A549 (cell line): ENCODE results near the gene ADAMTS2. TPM values are rescaled to one million over a fixed set of nuclear protein-coding genes. Genes with fewer than 3 reads are reported as not detected.

ENCODE experiments used
- ATAC-seq, 2 experiments: fragments of 200-7000 bp in 1 of 2; fragments of >200 bp in 1 of 2; cut with Nextera tagmentation in 1 of 2; cut with Tn5 transposase in 1 of 2; 3 replicates each; pipeline versions ENCODE4 v1.8.0 to v1.9.1; 2018 to 2020; ENCODE audit warnings: mild to moderate bottlenecking in 1 of 2, moderate library complexity in 1 of 2
- CTCF ChIA-PET: fragments of 300-600 bp; sonication (Branson Sonifier 250); formaldehyde crosslinking; extraction: SDS; loops from one replicate; lab custom pipeline; 2021; ENCODE audit warnings: antibody characterized with exemption, inconsistent platforms; lab: Yijun Ruan, JAX
- POLR2A ChIA-PET: fragments of 350-600 bp; formaldehyde crosslinking; extraction: SDS; loops from one replicate; lab custom pipeline; 2021; ENCODE audit warnings: antibody characterized with exemption, inconsistent platforms; lab: Yijun Ruan, JAX
- DNase-seq, 2 experiments: peaks; one replicate each; pipeline versions ENCODE4 v3.0.0 to v3.0.0-alpha.2; 2011 to 2016; ENCODE audit warnings: low read depth in 1 of 2, low spot score in 1 of 2
- FAIRE-seq: peaks from 2 replicates; lab custom pipeline; 2011; peaks lifted over from hg19 to GRCh38; lab: Jason Lieb, UNC
- H3K27ac ChIP-seq, 2 experiments: fragments of >200 bp; sonication (Bioruptor Twin); formaldehyde crosslinking; 3 replicates each; pipeline ENCODE4 v1.5.1; 2016 to 2017
- H3K4me1 ChIP-seq: fragments of >200 bp; sonication (Bioruptor Twin); formaldehyde crosslinking; 3 replicates; pipeline ENCODE4 v1.6.1; 2016
- H3K4me2 ChIP-seq: fragments of >200 bp; sonication (Bioruptor Twin); formaldehyde crosslinking; 3 replicates; pipeline ENCODE4 v1.6.1; 2016
- H3K4me3 ChIP-seq: fragments of >200 bp; sonication (Bioruptor Twin); formaldehyde crosslinking; 3 replicates; pipeline ENCODE4 v1.5.1; 2016
- H3K9me3 ChIP-seq: fragments of >200 bp; sonication (Bioruptor Twin); formaldehyde crosslinking; 3 replicates; pipeline ENCODE4 v1.6.1; 2016
- ATOH8 ChIP-seq: fragments of 250-450 bp; sonication (Bioruptor Pico); IDR thresholded peaks from 2 replicates; pipeline ENCODE4 v1.5.0; 2020; ENCODE audit warnings: low read depth, mild to moderate bottlenecking, moderate library complexity
- BHLHE40 ChIP-seq: IDR thresholded peaks from 2 replicates; pipeline ENCODE4 v1.6.1; 2012; ENCODE audit warnings: low read depth, low read length, inconsistent platforms
- CBX8 ChIP-seq: fragments of 200-600 bp; sonication (generic); IDR thresholded peaks from 2 replicates; pipeline ENCODE4 v1.6.1; 2016
- CHD4 ChIP-seq: fragments of 200-600 bp; sonication (generic); IDR thresholded peaks from 2 replicates; pipeline ENCODE4 v1.6.1; 2016; ENCODE audit warnings: antibody characterized with exemption, mild to moderate bottlenecking, borderline replicate concordance
- E2F6 ChIP-seq: IDR thresholded peaks from 2 replicates; pipeline ENCODE4 v1.6.1; 2012; ENCODE audit warnings: low read depth, borderline replicate concordance
- EHF ChIP-seq: fragments of 250-450 bp; sonication (Bioruptor Pico); IDR thresholded peaks from 2 replicates; pipeline ENCODE4 v1.5.0; 2020; ENCODE audit warnings: mild to moderate bottlenecking
- ELK1 ChIP-seq: fragments of 150-350 bp; IDR thresholded peaks from 2 replicates; pipeline ENCODE4 v1.6.1; 2014; ENCODE audit warnings: low read depth, mild to moderate bottlenecking, low read length
- FOSL2 ChIP-seq, 2 experiments: fragments of 450-650 bp in 1 of 2; fragments of >200 bp in 1 of 2; sonication (Bioruptor Twin) in 1 of 2; formaldehyde crosslinking; IDR thresholded peaks; 2 replicates each; pipeline versions ENCODE4 v1.5.0 to v1.6.1; 2016 to 2020; ENCODE audit warnings: mild to moderate bottlenecking in 1 of 2, moderate library complexity in 1 of 2
- FOXS1 ChIP-seq: fragments of 250-450 bp; sonication (Bioruptor Pico); IDR thresholded peaks from 2 replicates; pipeline ENCODE4 v1.5.0; 2020; ENCODE audit warnings: mild to moderate bottlenecking, moderate library complexity
- GATA3 ChIP-seq: IDR thresholded peaks from 2 replicates; pipeline ENCODE4 v1.6.1; 2012; ENCODE audit warnings: borderline replicate concordance
- HMGXB4 ChIP-seq: fragments of 250-450 bp; sonication (Bioruptor Pico); IDR thresholded peaks from 2 replicates; pipeline ENCODE4 v1.5.0; 2021; ENCODE audit warnings: mild to moderate bottlenecking, moderate library complexity, borderline replicate concordance
- HOXB5 ChIP-seq: fragments of 250-450 bp; sonication (Bioruptor Pico); IDR thresholded peaks from 2 replicates; pipeline ENCODE4 v1.5.0; 2020; ENCODE audit warnings: mild to moderate bottlenecking, moderate library complexity
- JUN ChIP-seq, 2 experiments: fragments of >200 bp; sonication (Bioruptor Twin); formaldehyde crosslinking; IDR thresholded peaks; 2 replicates in 1 of 2; 3 replicates in 1 of 2; pipeline ENCODE4 v1.6.1; 2016 to 2017
- MAFK ChIP-seq: fragments of 450-650 bp; IDR thresholded peaks from 2 replicates; pipeline ENCODE4 v1.6.1; 2014; ENCODE audit not compliant: partially characterized antibody
- MAZ ChIP-seq: fragments of 150-350 bp; IDR thresholded peaks from 2 replicates; pipeline ENCODE4 v1.6.1; 2014; ENCODE audit warnings: antibody characterized with exemption, low read depth, low read length, borderline replicate concordance
- NPAS2 ChIP-seq: fragments of 250-450 bp; sonication (Bioruptor Pico); IDR thresholded peaks from 2 replicates; pipeline ENCODE4 v1.8.0; 2022; ENCODE audit warnings: mild to moderate bottlenecking, moderate library complexity, borderline replicate concordance
- PBX3 ChIP-seq: IDR thresholded peaks from 2 replicates; pipeline ENCODE4 v1.6.1; 2012
- PHF8 ChIP-seq: fragments of 200-600 bp; sonication (generic); IDR thresholded peaks from 2 replicates; pipeline ENCODE4 v1.6.1; 2016; ENCODE audit warnings: low read depth, mild to moderate bottlenecking, antibody characterized with exemption, moderate library complexity, borderline replicate concordance
- RCOR1 ChIP-seq: fragments of 150-350 bp; IDR thresholded peaks from 2 replicates; pipeline ENCODE4 v1.6.1; 2014; ENCODE audit warnings: antibody characterized with exemption, low read length, low read depth
- ZNF302 ChIP-seq: fragments of 250-450 bp; sonication (Bioruptor Pico); IDR thresholded peaks from 2 replicates; pipeline ENCODE4 v1.9.0; 2021; ENCODE audit warnings: inconsistent platforms, mild to moderate bottlenecking, moderate library complexity
- WGBS: methylation state at CpG from one replicate; pipeline ENCODE4 v1.1.6; 2017; ENCODE audit errors: missing lambda C conversion rate; 5-methylcytosine and 5-hydroxymethylcytosine counted together
- polyA plus RNA-seq, 4 experiments: library from polyadenylated mRNA; depleted of rRNA in 3 of 4; stranded (reverse); fragments of >200 nt; fragmentation: RNase III in 1 of 4; extraction: RNeasy Plus Mini Kit Qiagen cat#74134 plus additional on column Dnase treatment in 1 of 4; gene quantifications; 2 replicates in 3 of 4; 3 replicates in 1 of 4; pipeline ENCODE4 v1.2.3, GENCODE V29; 2011 to 2017

ADAMTS2 gene
- polyA plus RNA-seq, 2 of the 4 experiments (the other 2 are of a cell fraction) = not detected

GRCh38 chr5:179367491-179367890 lies 22.2 kb upstream of the ADAMTS2 start:
- ChIA-PET CTCF (no interaction called here), POLR2A (no interaction called here)
- Histone ChIP-seq H3K27ac (no peak overlapping the region), H3K4me3 (no peak overlapping the region), H3K4me2 (no peak overlapping the region), H3K9me3 (peaks cover 7% of the 10 kb centered on the region; the same call in 1 of the 3 replicates), H3K4me1 (no peaks in the 10 kb centered on the region)
- FAIRE-seq (no peak), ATAC-seq (no peak), DNase-seq (no peak)
- WGBS = 56% methylated on average over 7 of the region's 12 CpGs
- TF ChIP-seq PBX3 = no peak
- TF ChIP-seq ZNF302 = no peak

GRCh38 chr5:179362355-179362754 lies 17.1 kb upstream of the ADAMTS2 start:
- POLR2A ChIA-PET = no interaction called here
- no peak for FAIRE-seq
- Histone ChIP-seq H3K4me3 (no peak overlapping the region), H3K4me2 (no peak overlapping the region), H3K4me1 (no peaks in the 10 kb centered on the region), H3K27ac (no peak overlapping the region), H3K9me3 (peaks cover 7% of the 10 kb centered on the region; the same call in 1 of the 3 replicates)
- CTCF ChIA-PET = no interaction called here
- TF ChIP-seq PHF8 (no peak), ATOH8 (no peak), PBX3 (no peak), NPAS2 (CRISPR knock-in tag) (no peak), JUN (IDR thresholded peaks at IDR 0.05) (no peak), CHD4 (no peak), E2F6 (no peak), RCOR1 (no peak), FOXS1 (CRISPR knock-in tag) (no peak), FOSL2 (IDR thresholded peaks at IDR 0.05) (no peak), FOSL2 (CRISPR knock-in tag; IDR thresholded peaks at IDR 0.05) (no peak)
- TF ChIP-seq, all 56 proteins: peak for 0
- no peak for ATAC-seq
- no peak for DNase-seq
- 60% methylated on average over 18 of the region's 18 CpGs for whole genome bisulfite sequencing

- 25% methylated on average over 16 of the region's 16 CpGs for WGBS
- ChIA-PET CTCF (no interaction called here), POLR2A (no interaction called here)
- H3K4me2 ChIP-seq = no peak overlapping the region
- no peak overlapping the region for H3K27ac ChIP-seq
- peak in 1 of 2 experiments; percentile 43; a peak in 1 of 6 replicates for ATAC-seq
- H3K4me1 ChIP-seq = no peaks in the 10 kb centered on the region
- H3K4me3 ChIP-seq = no peak overlapping the region
- peaks cover 7% of the 10 kb centered on the region; the same call in 1 of the 3 replicates for H3K9me3 ChIP-seq
- FAIRE-seq = no peak
- DNase-seq = no peak
- no peak for TF ChIP-seq JUN (IDR thresholded peaks at IDR 0.05)
Observed at GRCh38 chr5:179361037-179361603, 15.9 kb upstream of the ADAMTS2 start.

- WGBS = 6% methylated on average over 7 of the region's 7 CpGs
- ChIA-PET POLR2A (no interaction called here), CTCF (no interaction called here)
- H3K4me2 ChIP-seq = no peak overlapping the region
- FAIRE-seq (no peak), DNase-seq (no peak), ATAC-seq (no peak)
- 0 out of 3 replicates have a peak, but pooled peaks cover 2% of the 10 kb centered on the region for H3K9me3 ChIP-seq
- TF ChIP-seq MAFK (no peak), CBX8 (no peak), HMGXB4 (CRISPR knock-in tag) (no peak), FOSL2 (IDR thresholded peaks at IDR 0.05) (no peak), FOSL2 (CRISPR knock-in tag; IDR thresholded peaks at IDR 0.05) (no peak), ELK1 (no peak), BHLHE40 (no peak), PBX3 (no peak), MAZ (no peak), CHD4 (no peak), HOXB5 (no peak), GATA3 (no peak), EHF (no peak), NPAS2 (CRISPR knock-in tag) (no peak)
- H3K27ac ChIP-seq = no peak overlapping the region
- H3K4me1 ChIP-seq = no peaks in the 10 kb centered on the region
- no peak overlapping the region for H3K4me3 ChIP-seq
Observed at GRCh38 chr5:179357031-179357430, 11.8 kb upstream of the ADAMTS2 start.
